HG03565 (cell line): ENCODE results near the gene HYOU1.
"Not testable (repeated sequence)": the region's sequence is repeated elsewhere in the genome, so short reads cannot be mapped to it uniquely, and the experiment has no call there.

Source experiments
- ATAC-seq: cut with Tn5 transposase; IDR thresholded peaks from one replicate; pipeline ENCODE4 v1.9.1; 2021; ENCODE audit warnings: mild to moderate bottlenecking, moderate library complexity; ENCODE audit not compliant: unreplicated experiment

HYOU1 gene

GRCh38 chr11:119044708-119045107 lies 12.3 kb downstream of the HYOU1 start:
- no peak for ATAC-seq

GRCh38 chr11:119042927-119043326 lies 14.1 kb downstream of the HYOU1 start:
- no peak for ATAC-seq

- no peak for ATAC-seq
These were observed 15.0 kb downstream of the HYOU1 start for GRCh38 chr11:119041821-119042514.

GRCh38 chr11:119039471-119039870 lies 17.5 kb downstream of the HYOU1 start:
- ATAC-seq, result not testable (repeated sequence)

GRCh38 chr11:119038884-119039283 lies 18.1 kb downstream of the HYOU1 start:
- ATAC-seq, result no peak

GRCh38 chr11:119034813-119035212 lies 22.2 kb downstream of the HYOU1 start:
- no peak for ATAC-seq

GRCh38 chr11:119033421-119033820 lies 23.6 kb downstream of the HYOU1 start:
- not testable (repeated sequence) for ATAC-seq

- no peak for ATAC-seq
These were observed 25.1 kb downstream of the HYOU1 start for GRCh38 chr11:119031912-119032280.

GRCh38 chr11:119030329-119031047 lies 26.5 kb downstream of the HYOU1 start, which contains the start of gene SLC37A4:
TSS of gene SLC37A4 (minus strand) at chr11:119030877.
- ATAC-seq, result peak; percentile 93

- ATAC-seq, result peak; percentile 14
These were observed 27.0 kb downstream of the HYOU1 start for GRCh38 chr11:119030029-119030328.

GRCh38 chr11:119029340-119030028 lies 27.5 kb downstream of the HYOU1 start:
- peak; percentile 3 for ATAC-seq

- no peak for ATAC-seq
These were observed 28.0 kb downstream of the HYOU1 start for GRCh38 chr11:119029069-119029339.

- no peak for ATAC-seq
These were observed 28.5 kb downstream of the HYOU1 start for GRCh38 chr11:119028346-119029068.

- no peak for ATAC-seq
These were observed 29.3 kb downstream of the HYOU1 start for GRCh38 chr11:119027561-119028345.

GRCh38 chr11:119026970-119027369 lies 30.0 kb downstream of the HYOU1 start:
- no peak for ATAC-seq

GRCh38 chr11:119025978-119026766 lies 30.8 kb downstream of the HYOU1 start:
- ATAC-seq, result no peak

- no peak for ATAC-seq
These were observed 31.5 kb downstream of the HYOU1 start for GRCh38 chr11:119025541-119025940.

GRCh38 chr11:119025099-119025473 lies 31.9 kb downstream of the HYOU1 start:
- no peak for ATAC-seq

GRCh38 chr11:119024430-119025098 lies 32.4 kb downstream of the HYOU1 start:
- ATAC-seq, result no peak

- ATAC-seq, result no peak
These were observed 33.3 kb downstream of the HYOU1 start for GRCh38 chr11:119023741-119024140.
